OCI-LY7 (cell line): ENCODE measurements around the gene LMTK3.

Source experiments
- EZH2phosphoT487 ChIP-seq: fragments of 200-600 bp; sonication (generic); IDR thresholded peaks from 2 replicates; pipeline ENCODE4 v1.6.1; 2018; ENCODE audit warnings: low read depth, borderline replicate concordance, mild to moderate bottlenecking, mixed run types, antibody characterized with exemption, low read length, moderate library complexity, mixed read lengths
- TF ChIP-seq, protein P1 (sequence below): fragments of 200-600 bp; sonication (generic); conservative IDR thresholded peaks from 2 replicates; pipeline ENCODE4 v1.5.1; 2014; ENCODE audit warnings: mild to moderate bottlenecking, antibody characterized with exemption, low read length, moderate library complexity, mixed read lengths

DNA sequence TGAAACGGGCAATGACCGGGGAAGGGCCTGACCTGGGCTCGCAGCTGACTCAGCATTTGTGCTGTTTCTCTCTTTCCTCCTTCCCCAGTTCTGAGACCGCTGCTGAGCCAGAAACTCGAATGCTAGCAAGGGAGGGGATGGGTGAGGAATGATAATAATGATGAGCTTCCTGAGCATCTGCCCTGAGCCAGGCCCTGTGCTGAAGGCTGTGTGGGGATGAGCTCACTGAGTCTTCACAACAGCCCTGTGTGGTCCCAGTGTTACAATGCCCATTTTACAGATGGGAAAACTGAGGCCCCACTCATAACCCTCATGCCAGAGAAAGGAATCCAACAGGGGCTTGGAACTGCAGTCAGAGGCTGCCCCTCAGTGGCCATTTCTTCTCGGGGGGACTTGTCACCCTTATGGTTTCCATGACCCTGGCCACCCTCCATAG, 48.5 kb upstream of the LMTK3 start:
- TF ChIP-seq, protein P1, sequence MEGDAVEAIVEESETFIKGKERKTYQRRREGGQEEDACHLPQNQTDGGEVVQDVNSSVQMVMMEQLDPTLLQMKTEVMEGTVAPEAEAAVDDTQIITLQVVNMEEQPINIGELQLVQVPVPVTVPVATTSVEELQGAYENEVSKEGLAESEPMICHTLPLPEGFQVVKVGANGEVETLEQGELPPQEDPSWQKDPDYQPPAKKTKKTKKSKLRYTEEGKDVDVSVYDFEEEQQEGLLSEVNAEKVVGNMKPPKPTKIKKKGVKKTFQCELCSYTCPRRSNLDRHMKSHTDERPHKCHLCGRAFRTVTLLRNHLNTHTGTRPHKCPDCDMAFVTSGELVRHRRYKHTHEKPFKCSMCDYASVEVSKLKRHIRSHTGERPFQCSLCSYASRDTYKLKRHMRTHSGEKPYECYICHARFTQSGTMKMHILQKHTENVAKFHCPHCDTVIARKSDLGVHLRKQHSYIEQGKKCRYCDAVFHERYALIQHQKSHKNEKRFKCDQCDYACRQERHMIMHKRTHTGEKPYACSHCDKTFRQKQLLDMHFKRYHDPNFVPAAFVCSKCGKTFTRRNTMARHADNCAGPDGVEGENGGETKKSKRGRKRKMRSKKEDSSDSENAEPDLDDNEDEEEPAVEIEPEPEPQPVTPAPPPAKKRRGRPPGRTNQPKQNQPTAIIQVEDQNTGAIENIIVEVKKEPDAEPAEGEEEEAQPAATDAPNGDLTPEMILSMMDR = peak; percentile 50
- no peak for TF ChIP-seq EZH2phosphoT487
